Renal cortical epithelial cell (primary cell): Measurements from ENCODE around the gene FPR1. TPM values are rescaled to one million over a fixed set of nuclear protein-coding genes. Genes with fewer than 3 reads are reported as not detected.

Source experiments
- DNase-seq: peaks from one replicate; pipeline ENCODE4 v3.0.0-alpha.2; 2011; ENCODE audit warnings: low read depth
- total RNA-seq: library from RNA; depleted of rRNA; stranded (reverse); fragments of >200 nt; gene quantifications from 2 replicates; pipeline ENCODE4 v1.2.3, GENCODE V29; 2014

Gene FPR1
- total RNA-seq, 1 donor from 2014 or later, result 0.40 TPM

- DNase-seq, result no peak
Measured at GRCh38 chr19:51706296-51706695, 45.4 kb downstream of the FPR1 start.

- DNase-seq, result no peak
Measured at GRCh38 chr19:51704626-51705025, 47.1 kb downstream of the FPR1 start.

GRCh38 chr19:51703575-51704515, 47.8 kb downstream of the FPR1 start:
- DNase-seq, result peak; percentile 73

GRCh38 chr19:51702825-51703574, 48.7 kb downstream of the FPR1 start:
- DNase-seq, result no peak

GRCh38 chr19:51702103-51702824, 49.4 kb downstream of the FPR1 start:
- DNase-seq, result peak; percentile 61

- no peak for DNase-seq
Measured at GRCh38 chr19:51701468-51702100, 50.1 kb downstream of the FPR1 start.

- no peak for DNase-seq
Measured at GRCh38 chr19:51699170-51699569, 52.5 kb downstream of the FPR1 start.

- no peak for DNase-seq
Measured at GRCh38 chr19:51698296-51698695, 53.4 kb downstream of the FPR1 start.

GRCh38 chr19:51697169-51697776, 54.4 kb downstream of the FPR1 start:
- DNase-seq, result no peak

- DNase-seq, result no peak
Measured at GRCh38 chr19:51696606-51697005, 55.1 kb downstream of the FPR1 start.

Other genes with a start within 250 kb of the FPR1 start
- not detected in 2 replicates for gene SIGLEC6, start 220.2 kb downstream of the FPR1 start, total RNA-seq
- gene ZNF175, start 180.6 kb downstream of the FPR1 start, total RNA-seq, result 3.3 and 12.5 TPM in 2 replicates
- gene SIGLEC5, start 121.5 kb downstream of the FPR1 start, total RNA-seq, result not detected in 2 replicates
- gene SIGLEC14, start 105.1 kb downstream of the FPR1 start, total RNA-seq, result not detected in 2 replicates
- 1.7 and 3.5 TPM in 2 replicates for gene SPACA6, start 58.5 kb downstream of the FPR1 start, total RNA-seq
- gene HAS1, start 27.9 kb downstream of the FPR1 start, total RNA-seq, result 0.17 TPM in 1 of 2 replicates, not detected in the other
- gene FPR2, start 9.3 kb upstream of the FPR1 start, total RNA-seq, result 0.10 TPM in 1 of 2 replicates, not detected in the other
- not detected in 2 replicates for gene FPR3, start 43.3 kb upstream of the FPR1 start, total RNA-seq
- gene ZNF577, start 136.1 kb upstream of the FPR1 start, total RNA-seq, result 3.0 and 14.7 TPM in 2 replicates
- 10.9 and 14.9 TPM in 2 replicates for gene ZNF649, start 153.1 kb upstream of the FPR1 start, total RNA-seq
- gene ZNF613, start 175.6 kb upstream of the FPR1 start, total RNA-seq, result 5.2 and 12.0 TPM in 2 replicates
- gene ZNF350, start 235.0 kb upstream of the FPR1 start, total RNA-seq, result 14.4 and 15.6 TPM in 2 replicates